MM.1S (cell line): ENCODE measurements around the gene DEPP1.

Experiments
- EZH2 ChIP-seq: fragments of 300-600 bp; sonication (generic); optimal IDR thresholded peaks from 2 replicates; pipeline ENCODE3; 2017; ENCODE audit warnings: low read depth, mild to moderate bottlenecking, antibody characterized with exemption, low read length, mixed read lengths
- EZH2phosphoT487 ChIP-seq: fragments of 300-600 bp; sonication (generic); IDR thresholded peaks from 2 replicates; pipeline ENCODE4 v1.6.1; 2018; ENCODE audit warnings: antibody characterized with exemption, low read length
- TF ChIP-seq, protein P1 (sequence below): fragments of 300-600 bp; sonication (generic); IDR thresholded peaks from 2 replicates; pipeline ENCODE4 v1.5.1; 2016; ENCODE audit warnings: antibody characterized with exemption, low read length, mixed read lengths

DNA sequence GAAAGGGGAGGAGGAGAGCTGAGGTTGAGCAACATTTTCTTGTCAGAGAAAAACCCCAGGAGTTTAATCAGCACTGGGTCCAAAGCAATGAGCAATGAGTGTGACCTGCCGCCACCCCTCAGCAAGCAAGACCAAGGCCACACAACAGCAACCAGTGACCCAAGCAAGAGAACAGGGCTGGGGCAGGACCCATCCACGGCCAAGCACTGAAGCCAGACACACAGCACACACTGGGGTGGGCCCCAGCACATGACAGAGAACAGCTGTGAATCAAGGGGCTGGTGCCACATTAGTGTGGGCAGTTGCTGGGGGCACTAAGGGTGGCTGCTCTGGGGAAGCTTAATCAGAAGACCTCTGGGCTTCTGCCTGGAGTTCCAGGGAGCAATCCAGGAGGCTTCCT, 51.3 kb downstream of the DEPP1 start:
- TF ChIP-seq EZH2 (no peak), EZH2phosphoT487 (no peak)
- TF ChIP-seq, protein P1, sequence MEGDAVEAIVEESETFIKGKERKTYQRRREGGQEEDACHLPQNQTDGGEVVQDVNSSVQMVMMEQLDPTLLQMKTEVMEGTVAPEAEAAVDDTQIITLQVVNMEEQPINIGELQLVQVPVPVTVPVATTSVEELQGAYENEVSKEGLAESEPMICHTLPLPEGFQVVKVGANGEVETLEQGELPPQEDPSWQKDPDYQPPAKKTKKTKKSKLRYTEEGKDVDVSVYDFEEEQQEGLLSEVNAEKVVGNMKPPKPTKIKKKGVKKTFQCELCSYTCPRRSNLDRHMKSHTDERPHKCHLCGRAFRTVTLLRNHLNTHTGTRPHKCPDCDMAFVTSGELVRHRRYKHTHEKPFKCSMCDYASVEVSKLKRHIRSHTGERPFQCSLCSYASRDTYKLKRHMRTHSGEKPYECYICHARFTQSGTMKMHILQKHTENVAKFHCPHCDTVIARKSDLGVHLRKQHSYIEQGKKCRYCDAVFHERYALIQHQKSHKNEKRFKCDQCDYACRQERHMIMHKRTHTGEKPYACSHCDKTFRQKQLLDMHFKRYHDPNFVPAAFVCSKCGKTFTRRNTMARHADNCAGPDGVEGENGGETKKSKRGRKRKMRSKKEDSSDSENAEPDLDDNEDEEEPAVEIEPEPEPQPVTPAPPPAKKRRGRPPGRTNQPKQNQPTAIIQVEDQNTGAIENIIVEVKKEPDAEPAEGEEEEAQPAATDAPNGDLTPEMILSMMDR = no peak
